B cell (primary cell): ENCODE data around the gene RAB11FIP5. TPM values are rescaled to one million over a fixed set of nuclear protein-coding genes. Genes with fewer than 3 reads are reported as not detected.
A peak's percentile ranks its signal among the peaks of the same experiment; 100 is the strongest.

Experiments
- ATAC-seq: fragments of 200-7000 bp; cut with Tn5 transposase; one replicate; pipeline ENCODE4 v1.10.0; 2021; ENCODE audit warnings: low read depth, mild to moderate bottlenecking, moderate number of reproducible peaks, moderate library complexity
- CTCF ChIA-PET: fragments of 350-600 bp; sonication (Branson Sonifier 250); formaldehyde crosslinking; loops from one replicate; lab custom pipeline; 2021; ENCODE audit warnings: antibody characterized with exemption, inconsistent platforms; lab: Charles Lee
- POLR2A ChIA-PET: fragments of 350-600 bp; sonication (Branson Sonifier 250); formaldehyde crosslinking; loops from one replicate; lab custom pipeline; 2021; ENCODE audit warnings: antibody characterized with exemption; lab: Charles Lee
- DNase-seq: peaks from one replicate; pipeline ENCODE4 v3.0.0; 2013
- H2AFZ ChIP-seq: 2 replicates; pipeline ENCODE4 v1.6.1; 2012; ENCODE audit warnings: mild to moderate bottlenecking, low read depth, low read length; ENCODE audit not compliant: insufficient read depth, poor library complexity, severe bottlenecking
- H3K27ac ChIP-seq, 2 donors: 1 replicate in 1 of 2; 2 replicates in 1 of 2; pipeline ENCODE4 v1.5.1; 2012 to 2013; ENCODE audit warnings: low read length in 2 of 2, mild to moderate bottlenecking in 2 of 2, moderate library complexity in 1 of 2
- H3K27me3 ChIP-seq, 4 experiments: fragments of 200-600 bp in 1 of 4; sonication (generic) in 1 of 4; replicated peaks in 1 of 4; 1 replicate in 2 of 4; 2 replicates in 2 of 4; pipeline versions ENCODE4 v1.6.1 to v1.7.0; 2013 to 2016; ENCODE audit warnings: low read length in 3 of 4, mild to moderate bottlenecking in 2 of 4, mixed read lengths in 1 of 4, moderate library complexity in 1 of 4; ENCODE audit not compliant: insufficient read depth in 4 of 4, control insufficient read depth in 3 of 4; ENCODE audit errors: control extremely low read depth in 1 of 4
- H3K36me3 ChIP-seq, 2 experiments: replicated peaks in 1 of 2; 1 replicate in 1 of 2; 2 replicates in 1 of 2; pipeline versions ENCODE4 v1.6.1 to v1.7.1; 2013; ENCODE audit warnings: low read length in 1 of 2; ENCODE audit not compliant: insufficient read depth in 2 of 2, control insufficient read depth in 1 of 2; ENCODE audit errors: control extremely low read depth in 1 of 2, extremely low read depth in 1 of 2
- H3K4me1 ChIP-seq, 2 donors: fragments of 200-600 bp in 1 of 2; sonication (generic) in 1 of 2; 1 replicate in 1 of 2; 2 replicates in 1 of 2; pipeline versions ENCODE4 v1.5.1 to v1.6.1; 2013 to 2017; ENCODE audit warnings: low read length in 2 of 2; ENCODE audit not compliant: control insufficient read depth in 2 of 2, insufficient read depth in 2 of 2
- H3K4me2 ChIP-seq: replicated peaks from 2 replicates; pipeline ENCODE3; 2012; ENCODE audit warnings: mild to moderate bottlenecking, low read depth, low read length; ENCODE audit not compliant: poor library complexity, severe bottlenecking
- H3K4me3 ChIP-seq, 5 experiments: fragments of 200-600 bp in 1 of 5; sonication (generic) in 1 of 5; 1 replicate in 3 of 5; 2 replicates in 2 of 5; pipeline versions ENCODE4 v1.5.1 to v1.7.0; 2011 to 2016; ENCODE audit warnings: low read length in 4 of 5, mild to moderate bottlenecking in 4 of 5, low read depth in 2 of 5, control low read depth in 1 of 5, moderate library complexity in 1 of 5; ENCODE audit not compliant: insufficient read depth in 1 of 5; ENCODE audit errors: control extremely low read depth in 1 of 5, extremely low read depth in 1 of 5
- H3K79me2 ChIP-seq: fragments of 200-600 bp; sonication (generic); one replicate; pipeline ENCODE4 v1.6.0; 2016; ENCODE audit warnings: low read length; ENCODE audit not compliant: control insufficient read depth, insufficient read depth
- H3K9ac ChIP-seq: fragments of 200-600 bp; sonication (generic); 2 replicates; pipeline ENCODE4 v1.6.1; 2017; ENCODE audit warnings: mild to moderate bottlenecking, low read length, moderate library complexity
- H3K9me3 ChIP-seq, 3 donors: one replicate each; pipeline versions ENCODE4 v1.6.1 to v1.7.1; 2013; ENCODE audit warnings: low read length in 2 of 3; ENCODE audit not compliant: control insufficient read depth in 2 of 3, insufficient read depth in 1 of 3; ENCODE audit errors: control extremely low read depth in 1 of 3
- H4K20me1 ChIP-seq: 2 replicates; pipeline ENCODE4 v1.6.0; 2012; ENCODE audit warnings: mild to moderate bottlenecking, low read length; ENCODE audit not compliant: insufficient read depth, control insufficient read depth, poor library complexity, severe bottlenecking
- H3K27ac Mint-ChIP-seq: one replicate; pipeline ENCODE4 v1.8.0; 2021; ENCODE audit warnings: mixed read lengths
- H3K27me3 Mint-ChIP-seq: one replicate; pipeline ENCODE4 v1.8.0; 2021; ENCODE audit warnings: mixed read lengths
- H3K4me1 Mint-ChIP-seq: one replicate; pipeline ENCODE4 v1.8.0; 2021; ENCODE audit warnings: mixed read lengths
- H3K4me3 Mint-ChIP-seq: one replicate; pipeline ENCODE4 v1.8.0; 2021; ENCODE audit warnings: mixed read lengths
- H3K9me3 Mint-ChIP-seq: one replicate; pipeline ENCODE4 v1.8.0; 2022; ENCODE audit warnings: mixed read lengths; ENCODE audit not compliant: insufficient read depth
- CTCF ChIP-seq: fragments of 200-600 bp; IDR thresholded peaks from one replicate; pipeline ENCODE4 v1.8.0; 2022; ENCODE audit warnings: antibody characterized with exemption, mild to moderate bottlenecking
- EZH2 ChIP-seq: IDR thresholded peaks from 2 replicates; pipeline ENCODE4 v1.6.1; 2012; ENCODE audit warnings: borderline replicate concordance, low read depth, mild to moderate bottlenecking, moderate library complexity, low read length; ENCODE audit not compliant: insufficient read depth, poor library complexity, severe bottlenecking
- WGBS: methylation state at CpG from one replicate; pipeline ENCODE4 v1.1.5; 2013; ENCODE audit warnings: missing lambda C conversion rate; ENCODE audit not compliant: insufficient coverage; 5-methylcytosine and 5-hydroxymethylcytosine counted together
- intact Hi-C: fragments of 100-400 bp; cut with micrococcal nuclease; formaldehyde crosslinking; loops from one replicate; pipeline ENCODE4 v1.10.0; 2022
- polyA plus RNA-seq: library from polyadenylated mRNA; depleted of rRNA; stranded (reverse); fragments of >200 nt; gene quantifications from 2 replicates; pipeline ENCODE4 v1.2.3, GENCODE V29; 2012
- total RNA-seq, 2 donors: library from RNA; stranded (reverse); fragments of 120-200 nt in 1 of 2; gene quantifications; 1 replicate in 1 of 2; 2 replicates in 1 of 2; pipeline versions ENCODE4 v1.2.3 to v1.2.4, GENCODE V29; 2013 to 2022

Gene RAB11FIP5
- total and polyA plus RNA-seq, 2 donors (not counting 1 experiment from before 2014, with no cell fraction given): 1.7 to 4.6 TPM

GRCh38 chr2:73072129-73072395 is 40.7 kb downstream of the RAB11FIP5 start:
- H3K27ac Mint-ChIP-seq: peak overlapping the region; percentile 95

More at GRCh38 chr2:73072129-73072395, 40.7 kb downstream of the RAB11FIP5 start:
- H4K20me1 ChIP-seq: no peaks in the 10 kb centered on the region
- H3K4me1 ChIP-seq: peaks cover 6 to 17% of the 10 kb centered on the region in 2 donors
- 38% methylated on average over 11 of the region's 11 CpGs for WGBS
- peak overlapping the region; percentile 96 for H3K9ac ChIP-seq
- no peaks in the 10 kb centered on the region for H3K27me3 Mint-ChIP-seq
- peaks cover 11% of the 10 kb centered on the region for H3K79me2 ChIP-seq
- H3K4me3 Mint-ChIP-seq: peak overlapping the region; percentile 93
- peak overlapping the region; percentile 96 for H2AFZ ChIP-seq
- DNase-seq: no peak
- no peaks in the 10 kb centered on the region for H3K9me3 Mint-ChIP-seq
- H3K9me3 ChIP-seq: no peaks in the 10 kb centered on the region
- ATAC-seq: no peak
- peak overlapping the region; percentile 98 for H3K4me2 ChIP-seq
- peak overlapping the region; percentile 41 to 99 (median 86) for H3K4me3 ChIP-seq
- intact Hi-C loops: loop anchor here (5.0 kb wide), 1 partner anchor 90 kb away; no protein-coding TSS in a partner anchor
- CTCF ChIA-PET: interaction anchor here (1.0 to 2.5 kb wide), 3 partner anchors 105 to 141 kb away, joined by 3 to 11 read pairs (median 5); partner anchors contain the start of gene SMYD5
- no peak for TF ChIP-seq CTCF
- no peak for TF ChIP-seq EZH2
- H3K4me1 Mint-ChIP-seq: peaks cover 24% of the 10 kb centered on the region
- POLR2A ChIA-PET: interaction anchor here (0.9 to 1.5 kb wide), 2 partner anchors 40 to 162 kb away, joined by 3 to 13 read pairs; partner anchors contain the start of genes CCT7, PRADC1 and RAB11FIP5
- H3K27ac ChIP-seq: no peak overlapping the region
- H3K27me3 ChIP-seq: no peaks in the 10 kb centered on the region
- H3K36me3 ChIP-seq: no peaks in the 10 kb centered on the region
